Testis (tissue), 3 donors: ENCODE measurements around the gene FBXL3. TPM values are rescaled to one million over a fixed set of nuclear protein-coding genes. Genes with fewer than 3 reads are reported as not detected.

Experiments
- DNase-seq: peaks from one replicate; pipeline ENCODE4 v3.0.0-alpha.2; 2019
- H3K27ac ChIP-seq, 2 donors: fragments of 200-600 bp; sonication (generic); one replicate each; pipeline ENCODE4 v1.5.1; 2019
- H3K27me3 ChIP-seq: fragments of 200-600 bp; sonication (generic); one replicate; pipeline ENCODE4 v1.5.1; 2019
- H3K36me3 ChIP-seq: fragments of 200-600 bp; sonication (generic); one replicate; pipeline ENCODE4 v1.5.1; 2017; ENCODE audit warnings: low read depth; ENCODE audit errors: missing control alignments
- H3K4me1 ChIP-seq: fragments of 200-600 bp; sonication (generic); one replicate; pipeline ENCODE4 v1.5.1; 2019
- H3K4me3 ChIP-seq, 2 donors: fragments of 200-600 bp; sonication (generic); one replicate each; pipeline ENCODE4 v1.5.1; 2017 to 2019
- H3K9me3 ChIP-seq: fragments of 200-600 bp; sonication (generic); one replicate; pipeline ENCODE4 v1.5.1; 2017
- CTCF ChIP-seq, 3 experiments: fragments of 450-650 bp in 2 of 3; fragments of 200-600 bp in 1 of 3; sonication (generic) in 1 of 3; IDR thresholded peaks; one replicate each; pipeline ENCODE4 v1.5.1; 2016 to 2019; ENCODE audit warnings: antibody characterized with exemption in 3 of 3, mild to moderate bottlenecking in 2 of 3, moderate library complexity in 1 of 3
- POLR2A ChIP-seq: fragments of 450-650 bp; IDR thresholded peaks from one replicate; pipeline ENCODE4 v1.6.1; 2017; ENCODE audit warnings: antibody characterized with exemption, mild to moderate bottlenecking, moderate library complexity
- whole genome bisulfite sequencing, 2 donors: methylation state at CpG; one replicate each; pipeline ENCODE4 v1.1.5; 2018; 5-methylcytosine and 5-hydroxymethylcytosine counted together
- intact Hi-C: fragments of 100-400 bp; cut with DNase I; formaldehyde crosslinking; loops from one replicate; pipeline ENCODE4 v1.15.1; 2023; ENCODE audit warnings: low total_unique reads
- polyA plus RNA-seq: library from polyadenylated mRNA; stranded (reverse); fragments of 350-450 nt; fragmentation: Illumina TruSeq; extraction: RNeasy Lipid Tissue Mini Kit (QIAGEN cat#74804); gene quantifications from one replicate; pipeline ENCODE4 v1.2.3, GENCODE V29; 2014; ENCODE audit warnings: low read depth, low replicate concordance; ENCODE audit not compliant: insufficient read depth
- total RNA-seq, 2 donors: library from RNA; depleted of rRNA; stranded (reverse); fragments of >200 nt; gene quantifications; one replicate each; pipeline ENCODE4 v1.2.3, GENCODE V29; 2016

FBXL3 gene
- total and polyA plus RNA-seq, 3 donors from 2014 or later: 51.0 to 111 (median 84.0) TPM

- WGBS, 2 donors: 57 to 85% methylated on average over 2 of the region's 2 CpGs
- Histone ChIP-seq H3K27ac (no peak overlapping the region), H3K36me3 (no peaks in the 10 kb centered on the region), H3K4me3 (no peak overlapping the region), H3K9me3 (no peaks in the 10 kb centered on the region), H3K27me3 (no peaks in the 10 kb centered on the region), H3K4me1 (peaks cover 12% of the 10 kb centered on the region)
- intact Hi-C loops: no loop called here
- no peak for TF ChIP-seq CTCF (IDR thresholded peaks at IDR 0.05)
- no peak for TF ChIP-seq POLR2A
- DNase-seq: no peak
Measured at GRCh38 chr13:77061362-77061761, 34.4 kb upstream of the FBXL3 start.

DNA sequence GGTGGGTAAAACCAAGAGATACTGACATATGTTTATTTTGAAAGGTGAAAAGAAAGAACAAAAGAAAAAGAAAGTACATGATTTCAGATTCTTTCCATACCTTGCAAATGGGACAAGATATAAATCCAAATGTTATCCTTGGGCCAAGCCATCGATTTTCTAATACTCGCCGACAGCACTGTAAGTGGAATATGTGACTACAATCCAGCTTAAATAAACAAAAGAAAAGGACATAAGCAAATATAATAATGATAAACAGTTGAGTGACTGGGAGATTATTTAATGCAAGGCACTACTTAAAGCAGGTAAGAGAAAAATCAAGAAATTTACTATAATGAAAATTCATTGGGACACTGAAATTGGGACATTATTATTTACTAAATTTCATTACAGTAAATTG, 29.9 kb upstream of the FBXL3 start:
- Histone ChIP-seq H3K27ac (no peak overlapping the region), H3K36me3 (no peaks in the 10 kb centered on the region)

DNA sequence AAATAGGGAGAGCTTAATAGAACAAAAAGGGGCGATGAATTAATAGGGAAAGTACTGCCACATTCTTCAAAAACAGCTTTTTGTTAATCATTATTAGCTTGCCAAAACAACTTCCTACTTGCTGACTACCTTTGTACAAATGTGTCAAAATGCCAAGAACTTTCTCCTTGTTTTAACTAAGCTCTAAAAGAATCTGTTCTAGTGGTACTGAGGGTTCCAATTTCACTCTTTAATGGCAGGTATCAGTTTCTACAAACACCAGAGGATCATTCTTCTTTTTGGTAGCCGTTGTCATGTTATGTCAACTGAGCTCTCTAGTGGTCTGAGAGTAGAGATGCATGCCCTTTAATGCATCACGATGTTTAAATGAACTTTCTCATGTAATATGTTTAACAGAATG, 29.4 kb upstream of the FBXL3 start:
- Histone ChIP-seq H3K27me3 (no peaks in the 10 kb centered on the region), H3K4me1 (no peaks in the 10 kb centered on the region), H3K9me3 (no peaks in the 10 kb centered on the region), H3K27ac (no peak overlapping the region), H3K36me3 (no peaks in the 10 kb centered on the region), H3K4me3 (no peak overlapping the region)
- DNase-seq: no peak
- TF ChIP-seq CTCF (IDR thresholded peaks at IDR 0.05): no peak
- no peak for TF ChIP-seq POLR2A
- intact Hi-C loops: no loop called here
- 62 to 73% methylated on average over 3 of the region's 3 CpGs for WGBS, 2 donors

More for the DNA sequence above, 29.9 kb upstream of the FBXL3 start:
- TF ChIP-seq POLR2A (no peak), CTCF (IDR thresholded peaks at IDR 0.05) (no peak)
- no peak overlapping the region for H3K4me3 ChIP-seq
- 92 to 93% methylated on average over 3 of the region's 3 CpGs for WGBS, 2 donors
- H3K9me3 ChIP-seq: no peaks in the 10 kb centered on the region
- no peaks in the 10 kb centered on the region for H3K4me1 ChIP-seq
- H3K27me3 ChIP-seq: no peaks in the 10 kb centered on the region
- intact Hi-C loops: no loop called here
- no peak for DNase-seq

GRCh38 chr13:77055158-77055557, 28.2 kb upstream of the FBXL3 start:
- Histone ChIP-seq H3K36me3 (no peaks in the 10 kb centered on the region), H3K4me3 (no peak overlapping the region), H3K9me3 (no peaks in the 10 kb centered on the region), H3K27ac (no peak overlapping the region), H3K27me3 (no peaks in the 10 kb centered on the region), H3K4me1 (no peaks in the 10 kb centered on the region)
- no peak for DNase-seq
- intact Hi-C loops: no loop called here
- WGBS, 2 donors: 68 to 82% methylated on average over 2 of the region's 2 CpGs
- TF ChIP-seq CTCF (IDR thresholded peaks at IDR 0.05) (no peak), POLR2A (no peak)

- Histone ChIP-seq H3K27me3 (no peaks in the 10 kb centered on the region), H3K4me3 (no peak overlapping the region), H3K9me3 (no peaks in the 10 kb centered on the region), H3K4me1 (no peaks in the 10 kb centered on the region), H3K36me3 (no peaks in the 10 kb centered on the region), H3K27ac (no peak overlapping the region)
- DNase-seq: no peak
- intact Hi-C loops: no loop called here
- TF ChIP-seq CTCF (IDR thresholded peaks at IDR 0.05) (no peak), POLR2A (no peak)
- 81 to 85% methylated on average over 4 of the region's 4 CpGs for WGBS, 2 donors
Measured at GRCh38 chr13:77053192-77053591, 26.2 kb upstream of the FBXL3 start.
